Measurements from ENCODE around the gene FRA10AC1.

FRA10AC1 gene

DNA sequence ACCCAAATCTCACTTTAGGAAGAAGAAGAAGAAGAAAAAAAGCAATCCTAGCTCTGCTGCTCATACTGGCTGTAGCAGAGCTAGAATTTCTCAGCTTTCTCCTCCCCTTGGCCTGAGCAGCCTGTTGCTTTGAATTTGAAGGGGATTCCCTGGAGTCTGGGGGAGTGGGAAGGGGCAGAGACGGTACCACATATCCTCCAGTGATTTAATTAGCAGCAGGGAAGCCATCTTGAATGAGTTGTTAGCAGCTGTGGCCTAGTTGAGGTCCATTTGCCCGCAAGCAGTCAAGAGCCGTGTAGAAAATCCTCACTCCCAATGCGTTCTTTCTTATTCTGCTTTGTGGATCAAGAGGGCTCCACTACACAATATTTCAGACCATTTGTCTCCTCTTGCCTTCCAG, 73.5 kb downstream of the FRA10AC1 start:
- DNase-seq = no peak

DNA sequence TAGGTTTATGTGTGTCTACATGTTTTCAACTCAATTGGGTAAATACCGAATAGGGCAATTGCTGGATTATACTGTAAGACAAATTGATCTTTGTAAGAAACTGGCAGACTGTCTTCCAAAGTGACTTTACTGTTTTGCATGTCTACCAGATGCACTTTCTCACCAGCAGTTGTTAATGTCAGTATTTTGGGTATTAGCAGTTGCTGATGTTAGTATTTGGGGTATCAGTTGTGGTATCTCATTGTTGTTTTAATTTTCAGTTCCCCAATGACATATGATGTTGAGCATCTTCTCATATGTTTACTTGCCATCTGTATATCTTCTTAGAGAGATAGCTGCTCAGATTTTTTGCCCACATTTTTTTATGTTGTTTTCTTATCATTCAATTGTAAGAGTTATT, 79.5 kb downstream of the FRA10AC1 start:
- no peak for DNase-seq

DNA sequence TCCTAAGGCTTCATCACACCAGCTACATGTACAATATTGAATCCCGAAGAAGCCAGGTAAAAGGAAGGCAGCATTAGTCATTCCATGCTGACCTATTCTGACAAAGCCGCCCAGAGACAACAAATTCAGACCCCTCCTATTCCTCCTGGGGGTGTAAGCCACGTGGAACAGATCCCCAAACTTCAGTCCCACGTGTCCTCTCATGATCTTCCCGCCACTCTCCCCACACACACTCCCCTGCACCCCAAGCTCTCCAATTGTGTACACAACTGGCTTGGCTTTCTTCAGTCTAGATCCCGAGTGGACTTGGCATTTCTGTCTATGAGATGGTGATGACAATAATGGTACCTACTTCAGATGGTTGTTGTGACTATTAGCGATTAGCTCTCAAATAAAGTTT, 81.5 kb downstream of the FRA10AC1 start:
- no peak for DNase-seq
